Glomerular visceral epithelial cell (primary cell): Measurements from ENCODE around the gene ATP6V0A1.
"Not testable (repeated sequence)": the region's sequence is repeated elsewhere in the genome, so short reads cannot be mapped to it uniquely, and the experiment has no call there.

Experiments
- DNase-seq: peaks from one replicate; pipeline ENCODE4 v3.0.0-alpha.2; 2016; ENCODE audit errors: extremely low spot score

The ATP6V0A1 gene

GRCh38 chr17:42436391-42436790 is 22.3 kb upstream of the ATP6V0A1 start:
- no peak for DNase-seq

DNA sequence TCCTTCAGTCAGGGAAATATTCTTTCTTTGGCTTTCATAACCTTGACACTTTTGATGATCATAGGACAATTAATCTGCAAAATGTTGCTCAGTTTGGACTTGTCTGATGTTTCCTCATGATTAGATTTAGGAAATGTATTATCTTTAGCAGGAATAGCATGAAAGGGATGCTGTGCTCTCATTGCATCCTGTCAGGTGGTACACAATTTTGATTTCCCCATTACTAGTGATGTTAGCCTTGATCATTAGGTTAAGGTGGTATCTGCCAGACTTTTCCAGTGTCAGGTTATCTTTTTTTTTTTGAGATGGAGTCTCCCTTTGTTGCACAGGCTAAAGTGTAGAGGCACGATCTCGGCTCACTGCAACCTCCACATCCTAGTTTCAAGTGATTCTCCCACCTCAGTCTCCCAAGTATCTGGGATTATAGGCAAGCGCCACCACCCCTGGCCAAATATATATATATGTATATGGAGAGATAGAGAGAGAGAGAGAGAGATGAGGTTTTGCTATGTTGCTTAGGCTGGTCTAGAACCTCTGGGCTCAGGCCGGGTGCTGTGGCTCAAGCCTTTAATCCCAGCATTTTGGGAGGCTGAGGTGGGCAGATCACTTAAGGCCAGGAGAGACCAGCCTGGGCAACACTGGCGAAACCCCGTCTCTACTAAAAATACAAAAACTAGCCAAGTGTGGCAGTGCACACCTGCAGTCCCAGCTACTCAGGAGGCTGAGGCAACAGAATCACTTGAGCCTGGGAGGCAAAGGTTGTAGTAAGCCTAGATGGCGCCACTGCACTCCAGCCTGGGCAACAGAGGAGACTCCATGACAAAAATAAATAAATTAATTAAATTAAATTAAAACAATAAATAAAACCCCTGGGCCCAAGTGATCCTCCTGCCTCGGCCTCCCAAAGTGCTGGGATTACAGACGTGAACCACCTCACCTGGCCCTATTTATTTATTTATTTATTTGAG is 19.8 kb upstream of the ATP6V0A1 start:
- peak; percentile 37 for DNase-seq

DNA sequence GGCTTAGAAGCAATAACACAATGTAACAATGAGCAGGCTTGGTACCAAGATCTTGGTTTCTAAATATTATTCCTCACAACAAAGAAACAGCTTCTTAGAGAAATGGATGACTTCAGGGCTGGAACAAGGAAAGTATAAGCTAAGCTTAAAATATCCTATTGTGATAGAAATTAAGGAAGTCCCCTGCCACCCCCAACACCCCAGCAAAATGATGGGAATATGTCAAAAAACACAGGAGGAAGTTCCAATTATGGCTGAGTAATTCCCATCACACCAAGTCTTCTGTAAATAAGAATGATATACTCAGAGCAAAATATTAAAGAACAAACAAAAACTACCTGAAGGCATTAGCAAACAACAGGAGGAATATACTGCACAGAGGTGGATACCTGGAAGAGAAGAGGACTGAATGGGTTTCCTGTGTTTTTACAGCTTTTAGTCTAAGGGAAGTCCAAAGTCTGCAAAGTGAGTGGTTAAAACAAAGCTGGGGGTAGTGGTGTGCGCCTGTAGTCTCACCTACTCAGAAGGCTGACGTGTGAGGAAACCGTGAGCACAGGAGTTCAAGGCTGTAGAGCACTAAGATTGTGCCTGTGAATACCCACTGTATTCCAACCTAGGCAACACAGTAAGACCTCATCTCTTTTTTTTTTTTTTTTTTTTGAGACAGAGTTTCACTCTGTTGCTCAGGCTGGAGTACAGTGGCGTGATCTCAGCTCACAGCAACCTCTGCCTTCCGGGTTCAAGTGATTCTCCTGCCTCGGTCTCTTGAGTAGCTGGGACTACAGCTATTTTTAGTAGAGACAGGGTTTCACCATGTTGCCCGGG is 17.1 kb upstream of the ATP6V0A1 start:
- no peak for DNase-seq

DNA sequence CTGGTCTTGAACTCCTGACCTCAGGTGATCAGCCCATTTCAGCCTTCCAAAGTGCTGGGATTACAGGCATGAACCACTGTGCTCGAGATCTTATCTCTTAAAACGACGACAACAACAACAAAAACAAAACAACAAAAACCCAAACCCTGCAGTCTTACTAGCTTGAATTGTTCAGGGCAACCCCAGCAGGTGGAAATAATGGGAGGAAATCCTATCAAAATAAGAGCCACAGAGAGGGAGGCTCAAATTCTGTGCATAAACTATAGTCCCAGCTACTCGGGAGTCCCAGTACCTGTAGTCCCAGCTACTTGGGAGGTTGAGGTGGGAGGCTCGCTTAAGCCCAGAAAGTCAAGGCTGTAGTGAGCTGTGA is 16.5 kb upstream of the ATP6V0A1 start:
- DNase-seq, result no peak

DNA sequence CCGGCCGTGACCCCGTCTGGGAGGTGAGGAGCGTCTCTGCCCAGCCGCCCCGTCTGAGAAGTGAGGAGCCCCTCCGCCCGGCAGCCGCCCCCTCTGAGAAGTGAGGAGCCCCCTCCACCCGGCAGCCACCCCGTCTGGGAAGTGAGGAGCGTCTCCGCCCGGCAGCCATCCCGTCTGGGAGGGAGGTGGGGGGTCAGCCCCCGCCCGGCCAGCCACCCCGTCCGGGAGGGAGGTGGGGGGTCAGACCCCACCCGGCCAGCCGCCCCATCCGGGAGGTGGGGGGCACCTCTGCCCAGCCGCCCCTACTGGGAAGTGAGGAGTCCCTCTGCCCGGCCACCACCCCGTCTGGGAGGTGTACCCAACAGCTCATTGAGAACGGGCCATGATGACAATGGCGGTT is 9.5 kb upstream of the ATP6V0A1 start:
- DNase-seq, result not testable (repeated sequence)

DNA sequence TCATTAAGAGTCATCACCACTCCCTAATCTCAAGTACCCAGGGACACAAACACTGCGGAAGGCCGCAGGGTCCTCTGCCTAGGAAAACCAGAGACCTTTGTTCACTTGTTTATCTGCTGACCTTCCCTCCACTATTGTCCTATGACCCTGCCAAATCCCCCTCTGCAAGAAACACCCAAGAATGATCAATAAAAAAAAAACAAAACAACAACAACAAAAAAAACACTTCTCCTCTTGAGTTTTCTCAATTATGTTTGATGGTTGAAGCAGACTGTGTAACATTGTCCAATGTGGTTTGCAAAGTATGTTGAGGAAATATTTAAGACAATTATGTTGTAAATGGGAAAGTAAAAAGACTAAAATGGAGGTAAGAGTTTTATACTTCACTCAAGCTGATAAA is 8.8 kb upstream of the ATP6V0A1 start:
- DNase-seq, result not testable (repeated sequence)

GRCh38 chr17:42451270-42451669 is 7.4 kb upstream of the ATP6V0A1 start:
- not testable (repeated sequence) for DNase-seq

- no peak for DNase-seq
These were observed 5.2 kb upstream of the ATP6V0A1 start for GRCh38 chr17:42453439-42453838.

DNA sequence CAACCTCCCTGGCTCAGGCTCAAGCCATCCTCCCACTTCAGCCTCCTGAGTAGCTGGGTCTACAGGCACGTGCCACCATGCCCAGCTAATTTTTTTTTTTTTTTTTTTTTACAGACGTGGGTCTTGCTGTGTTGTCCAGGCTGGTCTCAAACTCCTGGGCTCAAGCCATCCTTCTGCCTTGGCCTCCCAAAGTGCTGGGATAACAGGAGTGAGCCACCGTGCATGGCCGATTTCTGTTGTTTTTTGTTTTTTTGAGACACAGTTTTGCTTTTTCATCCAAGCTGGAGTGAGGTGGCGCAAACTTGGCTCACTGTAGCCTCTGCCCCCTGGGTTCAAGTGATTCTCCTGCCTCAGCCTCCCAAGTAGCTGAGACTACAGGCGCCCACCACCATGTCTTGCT is 3.7 kb upstream of the ATP6V0A1 start:
- DNase-seq, result not testable (repeated sequence)

DNA sequence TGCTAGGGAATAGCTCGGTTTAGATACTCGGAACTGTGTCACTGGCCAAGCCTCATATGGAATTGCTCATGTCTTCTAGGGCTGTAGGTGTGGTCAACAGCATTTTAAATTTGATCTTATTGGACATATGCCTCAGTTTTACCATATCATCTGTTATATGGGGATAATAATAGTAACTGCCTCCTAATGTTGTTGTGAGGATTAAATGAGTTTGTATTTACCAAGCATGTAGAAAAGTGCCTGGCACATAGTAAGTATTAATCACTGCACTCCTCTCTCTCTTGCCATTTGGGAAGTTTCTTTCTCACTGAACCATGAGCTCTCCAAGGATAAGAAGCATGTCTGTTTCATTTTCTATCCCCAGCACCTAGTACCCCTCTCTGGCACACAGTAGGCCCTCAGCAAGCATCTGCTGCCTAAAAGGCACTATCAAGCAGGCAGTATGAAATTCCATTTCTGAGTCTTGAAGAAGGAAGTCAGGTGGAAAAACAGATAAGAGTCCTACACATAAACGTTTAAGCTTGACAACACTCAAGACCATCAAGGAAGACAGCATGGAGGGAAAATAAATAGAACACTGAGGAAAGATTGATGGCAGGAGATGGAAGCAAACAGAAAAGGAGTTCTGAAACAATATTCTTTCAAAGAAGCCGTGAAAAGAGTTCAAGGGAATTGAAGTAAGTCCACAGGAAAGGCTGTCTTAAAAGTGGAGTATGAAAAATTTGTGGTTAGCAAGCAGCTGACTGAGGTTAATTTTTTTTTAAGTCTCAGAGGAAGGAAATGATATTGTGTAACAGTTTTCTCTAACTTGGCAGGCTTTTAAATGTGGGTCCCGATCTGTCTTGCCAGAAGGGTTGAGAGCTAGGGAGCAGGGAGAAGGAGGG is 2.2 kb upstream of the ATP6V0A1 start:
- peak; percentile 53 for DNase-seq

- no peak for DNase-seq
These were observed 1.4 kb upstream of the ATP6V0A1 start for GRCh38 chr17:42457107-42457792.

DNA sequence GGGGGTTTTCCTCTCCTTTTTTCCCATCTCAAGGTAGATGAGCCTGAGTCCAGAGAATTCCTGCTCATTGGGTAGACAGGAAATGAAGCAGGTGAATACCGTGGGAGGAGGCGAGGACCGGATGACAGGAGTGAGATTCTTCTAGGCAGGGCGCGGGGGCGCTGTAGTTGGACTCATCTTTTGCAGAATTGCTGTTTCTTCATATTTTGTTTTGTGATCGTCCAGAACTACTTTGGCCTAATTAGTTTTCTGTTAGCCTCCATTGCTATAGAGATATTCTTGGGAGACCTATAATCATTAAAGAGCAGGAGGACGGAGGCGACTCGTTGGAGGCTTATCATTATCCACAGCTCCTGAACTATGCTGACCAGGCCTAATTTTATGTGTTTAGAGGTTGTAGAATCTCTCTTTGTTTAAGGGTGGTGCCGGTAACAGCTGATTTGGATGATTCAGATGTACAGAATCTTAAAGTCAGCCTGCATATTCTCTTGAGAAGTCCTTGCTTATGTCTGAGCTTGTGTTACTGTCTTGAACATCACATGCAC is 650 bp downstream of the ATP6V0A1 start:
- peak; percentile 33 for DNase-seq

DNA sequence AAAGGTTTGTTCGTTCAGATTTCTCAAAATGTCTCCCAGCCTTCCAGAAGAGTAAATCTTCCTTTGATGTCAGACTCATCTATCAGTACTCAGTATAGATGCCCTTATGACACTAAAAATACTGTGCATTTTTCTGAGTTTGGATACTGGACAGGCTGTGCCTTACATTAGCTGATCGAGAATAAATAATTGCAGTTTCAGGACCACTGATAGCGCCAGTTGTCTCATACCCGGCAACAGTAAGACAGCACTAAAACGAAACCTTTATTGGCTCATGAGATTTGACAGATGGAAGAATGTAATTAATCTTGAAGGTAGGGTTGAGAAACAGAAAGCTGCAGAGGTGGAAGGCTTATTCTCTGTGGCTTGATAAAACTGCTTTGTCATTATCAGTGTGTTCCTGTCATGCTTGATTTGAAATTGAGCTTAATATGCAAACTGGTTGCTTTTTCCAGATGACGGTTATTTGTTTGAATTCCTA is 1.2 kb downstream of the ATP6V0A1 start:
- peak; percentile 41 for DNase-seq

- no peak for DNase-seq
These were observed 1.7 kb downstream of the ATP6V0A1 start for GRCh38 chr17:42460371-42460770.

GRCh38 chr17:42463976-42464400 is 5.3 kb downstream of the ATP6V0A1 start:
- DNase-seq, result no peak

GRCh38 chr17:42467889-42468288 is 9.2 kb downstream of the ATP6V0A1 start:
- no peak for DNase-seq

GRCh38 chr17:42472709-42473521 is 14.2 kb downstream of the ATP6V0A1 start:
- peak; percentile 22 for DNase-seq

- no peak for DNase-seq
These were observed 15.6 kb downstream of the ATP6V0A1 start for GRCh38 chr17:42474276-42474675.

- DNase-seq, result no peak
These were observed 16.4 kb downstream of the ATP6V0A1 start for GRCh38 chr17:42475121-42475520.

DNA sequence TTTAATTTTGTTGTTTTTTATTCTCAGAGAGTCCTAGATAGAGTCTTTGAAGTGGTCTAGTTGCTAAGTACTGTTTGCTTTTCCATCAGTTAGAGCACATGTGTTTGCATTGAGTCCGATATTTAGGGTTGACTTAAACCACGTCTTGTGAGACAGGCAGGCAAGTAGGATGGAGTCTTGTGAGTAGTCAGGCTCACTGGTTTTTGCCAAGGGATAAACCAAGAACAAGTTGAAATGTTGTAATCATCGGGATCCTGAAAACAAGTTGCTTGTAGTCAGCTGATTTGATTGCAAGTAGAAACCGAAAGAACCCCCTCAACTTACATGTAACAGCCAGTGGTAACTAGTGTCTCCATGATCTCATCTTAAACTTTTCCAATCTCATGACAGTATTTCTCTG is 17.2 kb downstream of the ATP6V0A1 start:
- DNase-seq, result no peak
